Hematopoietic multipotent progenitor cell treated with erythropoietin and hydrocortisone succinate and interleukin-3 and kit ligand, for 15 days (in vitro differentiated cells): ENCODE results near the gene TBC1D21.
"Not testable (repeated sequence)": the region's sequence is repeated elsewhere in the genome, so short reads cannot be mapped to it uniquely, and the experiment has no call there.

Experiments
- DNase-seq: peaks from one replicate; pipeline ENCODE4 v3.0.0-alpha.2; 2015; ENCODE audit warnings: low spot score

The TBC1D21 gene

DNA sequence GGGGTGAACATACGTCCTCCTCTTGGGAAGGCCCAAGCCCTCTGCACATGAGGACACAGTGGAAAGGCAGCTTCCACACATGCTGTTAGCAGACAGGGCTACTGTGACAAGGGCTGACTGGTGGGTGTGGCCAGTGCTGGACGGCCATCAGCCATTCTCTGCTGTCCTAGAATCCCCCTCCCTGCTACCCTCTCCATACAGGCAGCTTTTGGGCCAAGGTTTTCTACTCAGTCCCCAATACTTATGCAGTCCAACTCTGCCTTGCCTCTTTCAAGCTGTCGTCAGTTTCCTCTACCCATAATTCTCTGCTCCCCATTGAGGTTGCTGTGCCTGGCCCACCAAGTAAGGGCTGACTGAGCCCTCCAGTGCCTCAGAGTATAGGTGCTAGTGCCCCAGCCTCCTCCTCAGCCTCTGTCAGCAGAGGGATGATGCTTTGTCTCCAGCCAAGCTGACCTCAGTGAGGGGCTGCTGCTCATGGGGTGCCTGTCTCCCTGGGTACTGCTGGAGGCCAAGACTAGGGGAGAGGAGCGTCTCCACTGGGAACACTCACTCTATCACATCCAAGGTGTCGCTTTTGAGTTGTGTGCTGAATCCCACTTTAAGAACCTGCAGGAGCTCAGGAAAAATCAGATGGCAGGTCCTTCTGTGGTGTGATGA is 55.7 kb downstream of the TBC1D21 start:
- DNase-seq = no peak

GRCh38 chr15:73930371-73930770 is 57.0 kb downstream of the TBC1D21 start:
- no peak for DNase-seq

GRCh38 chr15:73930790-73931281 is 57.5 kb downstream of the TBC1D21 start:
- DNase-seq = no peak

DNA sequence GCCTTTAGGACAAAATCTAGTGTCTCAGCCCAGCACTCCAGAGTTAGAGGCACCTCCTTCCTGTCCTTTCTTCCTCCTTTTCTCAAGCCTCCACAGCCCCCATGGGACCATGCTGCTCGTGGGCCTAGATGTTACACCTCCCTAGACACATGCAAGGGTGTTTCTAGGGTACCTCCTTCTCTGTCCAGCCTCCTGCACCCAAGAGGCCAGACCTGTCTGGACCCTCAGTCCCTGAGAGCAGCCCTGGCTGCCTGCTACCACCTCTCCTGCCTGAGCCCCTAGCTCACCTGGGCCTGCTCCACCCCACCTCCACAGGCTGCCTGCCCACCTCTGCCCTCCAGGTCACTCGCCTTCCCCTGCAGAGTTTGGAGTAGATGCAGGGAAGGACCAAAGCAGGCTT is 58.1 kb downstream of the TBC1D21 start:
- no peak for DNase-seq

- no peak for DNase-seq
These were observed 59.2 kb downstream of the TBC1D21 start for GRCh38 chr15:73932381-73933191.

GRCh38 chr15:73934281-73934680 is 60.9 kb downstream of the TBC1D21 start:
- DNase-seq = no peak

DNA sequence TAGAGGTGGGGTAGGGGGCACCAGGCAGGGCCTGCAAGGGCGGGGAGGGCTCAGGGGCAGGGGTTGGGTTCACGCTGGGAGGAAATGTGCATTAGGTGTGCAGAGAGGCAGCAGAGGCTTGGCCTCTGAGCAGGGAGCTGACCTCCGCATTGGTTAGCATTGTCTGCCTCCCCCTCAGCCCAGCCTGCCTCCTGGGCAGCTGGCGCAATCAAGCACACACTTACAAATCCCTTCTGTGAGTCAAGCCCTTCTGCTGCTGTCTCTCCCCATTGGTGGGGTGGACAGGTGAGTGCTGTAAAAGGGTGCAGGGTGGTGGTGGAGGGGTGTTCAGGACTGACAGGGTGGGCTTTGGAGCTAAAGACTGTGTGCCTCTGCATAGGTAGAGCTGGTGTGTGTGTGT is 62.2 kb downstream of the TBC1D21 start:
- DNase-seq = no peak

- no peak for DNase-seq
These were observed 62.8 kb downstream of the TBC1D21 start for GRCh38 chr15:73936181-73936580.

DNA sequence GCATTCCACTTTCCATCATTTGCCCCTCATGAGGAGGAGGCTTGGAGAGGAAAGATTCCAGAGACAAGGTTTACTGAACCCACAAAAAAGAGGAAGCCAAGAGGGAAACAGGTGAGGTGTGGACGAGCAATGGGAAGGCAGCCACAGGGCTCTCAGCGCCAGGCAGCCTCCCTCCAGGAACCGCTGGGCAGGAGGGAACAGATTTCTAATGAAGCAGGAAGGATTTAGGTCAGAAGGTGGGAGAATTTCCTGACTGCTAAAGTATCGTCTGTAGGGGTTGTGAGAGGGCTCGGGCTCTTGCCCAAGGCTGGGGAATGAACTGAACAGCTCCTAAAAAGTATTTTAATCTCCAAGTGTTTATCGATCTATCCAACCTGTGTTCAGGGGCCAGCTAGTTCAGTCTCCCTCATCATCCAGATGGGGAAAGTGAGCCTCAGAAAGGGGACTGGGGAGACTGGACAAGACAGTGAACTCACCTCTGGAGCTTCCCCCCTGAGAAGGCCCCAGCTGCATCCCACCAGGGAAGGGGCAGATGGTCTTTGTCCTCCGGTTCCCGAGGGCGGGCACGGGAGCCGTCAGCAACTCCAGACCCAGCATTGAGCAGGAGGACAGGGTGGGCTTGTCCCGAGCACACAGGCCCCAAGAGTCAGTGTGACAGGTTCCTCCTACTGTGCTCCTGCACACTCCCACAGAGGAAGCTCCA is 63.4 kb downstream of the TBC1D21 start:
- DNase-seq = no peak

DNA sequence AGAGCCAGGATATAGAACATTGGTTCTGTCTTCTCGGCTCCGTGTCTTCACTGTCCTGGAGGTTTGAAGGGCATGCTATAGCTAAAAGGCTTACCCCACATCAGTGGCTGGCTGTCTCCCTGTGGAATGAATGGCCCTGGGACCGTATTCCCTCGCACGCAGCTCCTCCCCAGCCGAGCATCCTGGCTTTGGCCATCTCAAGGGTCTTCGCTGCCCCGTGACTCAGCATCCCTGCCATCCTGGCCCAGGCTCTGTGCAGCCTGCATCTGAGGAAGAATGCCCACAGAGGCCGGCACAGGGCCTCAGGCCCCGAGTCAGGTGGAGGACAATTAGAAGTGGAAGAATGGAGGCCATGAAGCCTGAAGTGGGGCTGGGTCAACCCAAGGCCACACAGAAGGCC is 63.9 kb downstream of the TBC1D21 start:
- no peak for DNase-seq

DNA sequence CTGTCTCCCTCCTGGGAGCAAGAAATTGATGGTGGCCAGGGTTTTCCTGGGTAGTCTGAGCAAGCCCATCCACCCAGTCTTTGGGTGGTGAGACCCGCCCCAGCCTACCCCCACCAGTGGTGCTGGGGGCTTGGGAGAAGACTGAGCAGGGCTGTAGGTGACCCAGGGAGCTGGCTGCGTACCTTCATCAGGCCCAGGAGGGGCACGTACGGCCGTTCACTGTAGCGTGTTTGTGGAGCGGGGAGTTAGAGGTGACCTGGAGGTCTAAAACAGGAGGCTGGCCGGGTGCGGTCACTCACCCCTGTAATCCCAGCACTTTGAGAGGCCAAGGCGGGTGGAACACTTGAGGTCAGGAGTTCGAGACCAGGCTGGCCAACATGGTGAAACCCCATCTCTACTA is 64.4 kb downstream of the TBC1D21 start:
- DNase-seq = no peak

DNA sequence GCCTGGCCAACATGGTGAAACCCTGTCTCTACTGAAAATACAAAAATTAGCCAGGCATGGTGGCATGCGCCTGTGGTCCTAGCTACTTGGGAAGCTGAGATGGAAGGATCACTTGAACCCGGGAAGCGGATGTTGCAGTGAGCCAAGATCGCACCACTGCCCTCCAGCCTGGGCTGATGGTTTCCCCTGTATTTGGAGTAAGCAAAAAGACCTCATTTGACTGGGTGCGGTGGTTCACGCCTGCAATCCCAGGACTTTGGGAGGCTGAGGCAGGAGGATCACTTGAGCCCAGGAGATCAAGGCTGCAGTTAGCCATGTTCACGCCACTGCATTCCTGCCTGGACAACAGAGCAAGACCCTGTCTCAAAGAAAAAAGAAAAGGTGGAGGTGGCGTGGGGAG is 65.2 kb downstream of the TBC1D21 start:
- not testable (repeated sequence) for DNase-seq
